Activated naive CD4-positive, alpha-beta T cell (primary cell): ENCODE measurements around the gene TMEM130.
"Not testable (repeated sequence)": the region's sequence is repeated elsewhere in the genome, so short reads cannot be mapped to it uniquely, and the experiment has no call there.

Experiments used
- DNase-seq, 4 experiments: peaks; one replicate each; lab custom pipeline; 2025; lab: John Stamatoyannopoulos, UW

Gene TMEM130

DNA sequence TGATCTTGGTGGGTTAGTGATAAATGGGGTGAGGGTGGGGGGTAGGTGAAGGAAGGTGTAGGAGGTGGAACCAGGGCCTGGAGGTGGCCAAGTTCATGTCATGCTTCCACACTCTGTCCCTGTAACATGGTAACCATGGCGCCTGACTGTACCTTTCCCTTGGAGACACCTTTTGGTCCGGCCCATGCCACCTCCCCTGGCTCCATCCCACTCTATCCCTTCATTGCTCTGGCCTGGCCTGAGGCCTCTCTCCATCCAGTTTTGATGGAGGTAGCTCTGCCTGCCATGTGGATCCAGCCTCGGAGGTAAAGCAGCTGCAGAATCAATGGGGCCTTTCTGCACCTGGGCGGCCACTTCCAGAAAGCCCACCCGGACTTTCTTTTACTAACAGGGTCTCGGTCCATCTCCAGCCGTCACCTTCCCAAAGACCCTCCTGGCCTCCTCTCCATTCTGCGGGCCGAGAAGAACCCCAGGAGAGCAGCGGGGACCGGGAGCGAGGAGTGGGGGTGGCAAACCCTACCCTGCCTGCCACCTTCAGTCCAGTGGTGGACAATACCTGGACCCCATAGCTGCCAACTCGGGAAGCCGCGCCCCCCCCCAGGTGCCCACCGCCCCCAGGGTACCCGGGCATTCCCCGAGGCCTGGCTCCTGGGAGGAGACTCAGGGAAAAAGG lies 8.0 kb upstream of the TMEM130 start:
- DNase-seq, result no peak

DNA sequence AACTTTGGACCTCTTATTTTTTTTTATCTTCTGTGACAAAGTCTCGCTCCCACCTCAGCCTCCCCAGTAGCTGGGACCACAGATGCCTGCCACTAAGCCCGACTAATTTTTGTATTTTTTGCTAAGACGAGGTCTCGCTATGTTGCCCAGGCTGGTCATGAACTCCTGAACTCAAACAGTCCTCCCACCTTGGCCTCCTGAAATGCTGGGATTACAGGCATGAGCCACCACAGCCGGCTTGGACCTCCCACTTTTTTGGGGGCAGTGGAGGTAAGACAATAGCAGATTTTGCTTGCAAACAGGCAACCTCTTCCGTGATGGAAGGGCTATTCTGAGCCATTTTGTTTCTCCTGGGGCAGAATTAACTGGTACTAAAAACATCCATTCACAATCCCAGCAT lies 7.3 kb upstream of the TMEM130 start:
- no peak for DNase-seq

DNA sequence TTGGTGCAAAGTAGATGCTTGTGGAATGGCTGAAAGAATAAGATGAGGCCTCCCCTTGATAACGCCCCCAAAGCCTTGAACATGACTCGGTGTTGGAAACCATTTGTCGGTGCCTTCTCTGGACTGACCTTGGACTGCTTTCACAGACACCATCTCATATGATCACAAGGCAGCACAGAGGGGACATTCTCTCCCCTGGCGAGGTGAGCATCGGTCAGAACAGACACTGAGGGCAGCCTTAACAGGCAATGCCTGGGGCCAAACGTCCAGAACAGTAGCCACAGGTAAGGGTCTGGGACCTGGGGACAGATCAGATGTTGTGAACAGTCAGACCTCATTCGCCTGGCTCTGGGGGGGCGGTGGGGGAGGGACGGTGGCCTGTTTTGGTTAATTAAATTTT lies 5.7 kb upstream of the TMEM130 start:
- no peak for DNase-seq

- no peak for DNase-seq
These were observed 5.1 kb upstream of the TMEM130 start for GRCh38 chr7:98874942-98875341.

GRCh38 chr7:98873610-98874009 lies 3.8 kb upstream of the TMEM130 start:
- not testable (repeated sequence) for DNase-seq

DNA sequence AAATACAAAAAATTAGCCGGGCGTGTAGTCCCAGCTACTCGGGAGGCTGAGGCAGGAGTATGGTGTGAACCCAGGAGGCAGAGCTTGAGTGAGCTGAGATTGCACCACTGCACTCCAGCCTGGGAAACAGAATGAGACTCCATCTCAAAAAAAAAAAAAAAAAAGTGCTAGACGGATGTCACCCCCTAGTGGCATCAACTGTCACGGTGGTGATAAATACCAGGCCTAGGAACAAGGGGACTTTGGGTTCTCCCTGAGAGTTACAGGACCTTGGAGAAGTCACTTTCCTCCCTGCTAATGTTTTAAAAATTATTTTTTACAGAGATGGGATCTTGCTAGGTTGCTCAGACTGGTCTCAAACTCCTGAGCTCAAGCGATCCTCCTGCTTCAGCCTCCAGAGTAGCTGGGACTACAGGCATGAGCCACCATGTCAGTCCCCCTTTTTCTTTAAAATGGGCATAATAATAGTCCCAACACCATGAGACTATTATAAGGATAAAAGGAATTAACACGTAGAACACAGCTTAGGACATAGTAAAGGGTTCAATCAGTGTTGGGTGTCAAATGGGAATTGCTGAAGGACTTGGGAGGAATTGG lies 2.6 kb upstream of the TMEM130 start:
- no peak for DNase-seq

DNA sequence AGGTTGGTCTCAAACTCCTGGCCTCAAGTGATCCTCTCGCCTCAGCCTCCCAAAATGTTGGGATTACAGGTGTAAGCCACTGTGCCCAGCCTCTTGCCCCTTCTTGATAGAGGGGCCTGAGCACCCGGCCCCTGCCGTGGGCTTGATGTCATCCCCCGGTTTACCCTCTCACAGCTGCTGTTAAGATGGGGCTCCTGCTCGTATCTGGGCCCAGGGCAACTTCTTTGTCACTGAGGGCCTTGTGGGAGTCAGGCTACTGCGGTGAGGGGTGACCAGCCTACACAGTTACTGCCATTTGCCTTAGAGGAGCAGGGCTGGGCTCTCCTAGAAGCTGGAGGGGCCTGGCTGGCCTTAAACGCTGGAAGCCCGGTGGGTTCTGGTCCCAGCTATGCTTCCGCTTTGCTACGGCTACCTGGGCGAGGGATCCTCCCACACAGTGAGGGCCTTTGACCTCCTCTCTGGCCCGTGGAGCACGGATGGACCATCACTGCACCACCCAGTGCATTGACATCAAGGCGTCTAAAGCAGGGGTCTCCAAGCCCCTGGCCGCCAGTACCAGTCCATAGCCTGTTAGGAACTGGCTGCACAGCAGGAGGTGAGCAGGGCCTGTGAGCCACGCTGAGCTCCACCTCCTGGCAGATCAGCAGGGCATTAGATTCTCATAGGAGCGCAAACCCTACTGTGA lies 1.1 kb upstream of the TMEM130 start:
- no peak for DNase-seq

DNA sequence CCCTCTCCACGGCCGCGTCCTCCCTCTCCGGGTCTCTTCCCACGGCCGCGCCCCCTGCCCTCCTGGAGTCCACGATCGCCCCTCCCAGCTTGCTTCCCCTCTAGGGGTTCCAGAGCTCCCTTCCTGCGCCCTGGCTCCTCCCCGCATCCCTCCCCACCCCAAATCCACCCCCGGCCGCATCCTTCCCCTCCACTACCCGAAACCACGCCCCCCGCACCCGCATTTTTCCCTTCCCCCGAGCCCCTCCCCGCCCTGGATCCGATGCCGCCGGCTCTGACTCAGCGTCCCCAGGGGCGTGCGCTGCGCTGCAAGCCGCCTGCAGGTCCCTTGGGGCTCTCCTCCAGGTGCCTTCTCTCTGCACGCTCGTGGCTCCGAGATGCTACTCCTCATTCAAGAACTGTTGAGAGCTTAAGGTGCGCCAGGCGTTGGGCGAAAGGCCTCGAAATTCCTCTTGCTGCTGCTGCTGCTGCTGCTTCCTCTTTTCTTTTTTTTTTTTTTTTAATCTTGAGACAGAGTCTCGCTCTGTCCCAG lies 372 bp upstream of the TMEM130 start:
- DNase-seq, result peak in 3 of 4 experiments; percentile 6 to 19 (median 14)

DNA sequence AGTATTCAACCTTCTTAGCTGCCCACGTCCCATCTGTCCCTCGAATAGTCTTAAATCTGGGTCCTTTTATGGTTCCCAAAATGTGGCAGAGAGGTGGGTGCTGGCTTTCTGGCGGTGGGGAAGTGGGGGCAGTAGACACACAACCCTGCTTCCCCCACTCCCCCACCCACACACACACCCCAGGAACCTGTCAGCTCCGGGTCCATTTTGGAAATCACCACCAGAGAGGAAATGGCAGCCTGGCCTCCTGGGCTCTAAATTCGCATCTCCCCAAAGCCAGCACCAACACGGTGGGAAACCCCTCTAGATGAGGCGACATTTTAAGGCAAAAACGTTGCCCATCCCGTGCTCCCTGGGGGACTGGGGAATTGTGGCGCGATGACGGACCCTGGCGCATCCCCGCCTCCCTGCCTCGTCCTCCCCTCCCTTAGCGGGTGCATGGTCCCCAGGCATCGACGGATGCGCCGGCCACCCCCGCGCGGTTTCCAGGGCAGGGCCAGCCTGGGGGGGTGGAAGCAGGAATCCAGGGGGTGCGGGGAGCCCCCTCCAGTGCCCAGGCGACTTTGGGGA lies 702 bp downstream of the TMEM130 start:
- DNase-seq, result no peak

DNA sequence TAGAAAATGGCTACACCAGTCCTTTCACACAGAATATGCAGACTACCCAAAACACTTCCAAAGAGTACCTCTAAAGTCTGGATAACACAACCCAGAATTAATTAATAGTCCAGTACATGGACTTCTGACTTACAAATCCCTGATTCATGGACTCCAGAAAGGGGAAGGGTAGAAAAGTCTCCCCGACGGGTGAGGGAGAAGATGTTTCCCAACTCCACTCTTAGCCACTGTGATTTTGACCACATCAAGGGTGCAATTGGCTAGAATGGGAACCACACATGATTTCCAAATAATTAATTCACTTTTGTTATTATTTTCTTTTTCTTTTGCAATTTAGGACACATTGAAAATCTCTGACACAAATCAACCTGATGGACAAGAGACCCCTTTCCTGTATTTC lies 1.4 kb downstream of the TMEM130 start:
- DNase-seq, result no peak

DNA sequence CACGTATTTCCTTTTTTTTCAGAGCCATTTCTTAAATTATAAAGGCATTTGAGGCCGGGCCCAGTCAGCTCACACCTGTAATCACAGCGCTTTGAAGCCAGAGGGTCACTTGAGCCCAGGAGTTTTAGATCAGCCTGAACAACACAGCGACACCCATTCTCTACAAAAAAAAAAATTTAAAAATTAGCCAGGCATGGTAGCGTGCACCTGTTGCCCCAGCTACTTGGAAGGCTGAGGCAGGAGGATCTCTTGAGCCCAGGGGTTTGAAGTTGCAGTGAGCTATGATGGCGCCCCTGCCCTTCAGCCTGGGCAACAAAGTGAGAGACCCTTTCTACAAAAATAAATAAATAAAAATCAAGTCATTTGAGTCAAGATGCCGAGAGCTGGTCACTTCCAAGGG lies 3.0 kb downstream of the TMEM130 start:
- no peak for DNase-seq

DNA sequence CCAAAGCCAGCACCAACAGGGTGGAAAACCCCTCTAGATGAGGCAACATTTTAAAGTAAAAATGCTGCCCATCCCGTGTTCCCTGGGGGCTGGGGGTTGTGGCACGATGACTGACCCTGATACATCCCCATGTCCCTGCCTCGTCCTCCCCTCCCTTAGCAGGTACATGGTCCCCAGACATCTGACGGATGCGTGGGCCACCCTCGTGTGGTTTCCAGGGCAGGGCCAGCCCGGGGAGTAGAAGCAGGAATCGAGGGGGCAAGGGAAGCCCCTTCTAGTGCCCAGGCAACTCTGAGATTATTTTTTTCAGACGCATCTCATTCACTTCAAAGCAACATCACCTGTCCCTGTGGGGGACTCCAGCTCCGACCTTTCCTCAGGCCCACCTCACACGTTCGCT lies 3.5 kb downstream of the TMEM130 start:
- DNase-seq, result no peak

- no peak for DNase-seq
These were observed 4.9 kb downstream of the TMEM130 start for GRCh38 chr7:98864731-98865453.

- DNase-seq, result no peak
These were observed 6.2 kb downstream of the TMEM130 start for GRCh38 chr7:98863601-98864000.

- no peak for DNase-seq
These were observed 6.9 kb downstream of the TMEM130 start for GRCh38 chr7:98862716-98863420.

- DNase-seq, result no peak
These were observed 7.6 kb downstream of the TMEM130 start for GRCh38 chr7:98862203-98862602.

DNA sequence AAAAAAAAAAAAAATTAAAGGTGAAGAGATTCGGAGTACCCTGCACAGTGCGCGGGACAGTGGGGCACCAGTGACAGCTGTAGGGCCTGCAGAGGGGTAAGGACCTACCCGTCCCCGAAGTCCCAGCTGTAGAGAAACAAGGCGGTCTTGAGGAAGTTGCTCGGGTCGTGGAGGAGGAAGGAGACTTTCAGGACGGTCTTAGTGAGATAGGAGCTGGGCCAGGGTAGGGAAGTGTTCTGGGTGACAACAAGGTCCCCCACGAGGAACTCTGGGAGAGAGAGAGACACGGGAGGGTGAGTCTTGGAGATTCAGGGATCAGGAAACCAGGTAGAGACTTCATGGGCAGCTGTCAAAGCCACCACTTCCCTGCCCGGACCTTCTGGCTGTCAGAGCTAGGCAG lies 9.7 kb downstream of the TMEM130 start:
- DNase-seq, result no peak

GRCh38 chr7:98855610-98856422 lies 14.0 kb downstream of the TMEM130 start:
- DNase-seq, result no peak

DNA sequence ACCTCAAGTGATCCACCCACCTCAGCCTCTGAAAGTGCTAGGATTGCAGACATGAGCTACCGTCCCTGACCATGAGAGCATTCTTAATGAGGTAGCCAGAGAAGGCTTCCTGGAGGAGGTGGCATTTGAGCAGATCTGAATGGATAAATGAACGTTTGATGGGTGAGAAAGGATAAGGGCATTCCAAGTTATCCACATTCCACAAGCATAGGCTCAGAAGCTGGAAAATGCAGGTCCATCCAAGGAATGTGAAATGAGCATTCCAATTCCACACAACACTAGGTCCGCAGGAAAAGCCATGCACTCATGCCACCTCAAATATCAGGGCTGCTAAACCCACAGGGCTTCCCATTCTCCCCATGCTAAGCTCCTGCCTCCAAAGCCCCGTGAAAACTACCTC lies 17.0 kb downstream of the TMEM130 start:
- no peak for DNase-seq

GRCh38 chr7:98848918-98849317 lies 20.9 kb downstream of the TMEM130 start:
- DNase-seq, result no peak

DNA sequence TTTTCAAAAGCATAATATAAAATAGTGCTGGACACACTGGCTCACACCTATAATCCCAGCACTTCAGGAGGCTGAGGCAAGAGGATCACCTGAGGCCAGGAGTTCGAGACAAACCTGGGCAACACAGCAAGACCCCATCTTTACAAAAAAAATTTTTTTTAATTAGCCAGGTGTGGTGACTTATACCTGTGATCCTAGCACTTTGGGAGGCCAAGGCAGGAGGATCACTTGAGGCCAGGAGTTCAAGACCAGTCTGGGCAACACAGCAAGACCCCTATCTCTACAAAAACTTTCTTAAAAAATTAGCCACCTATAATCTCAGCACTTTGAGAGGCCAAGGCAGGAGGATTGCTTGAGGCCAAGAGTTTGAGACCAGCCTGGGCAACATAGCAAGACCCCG lies 27.3 kb downstream of the TMEM130 start:
- DNase-seq, result not testable (repeated sequence)
